SH-SY5Y (cell line): Measurements from ENCODE around the gene OR10AD1.

Experiments used
- GATA2 ChIP-seq: IDR thresholded peaks from 2 replicates; pipeline ENCODE4 v1.6.1; 2011; ENCODE audit warnings: mild to moderate bottlenecking, low read depth, low read length
- GATA3 ChIP-seq: IDR thresholded peaks from 2 replicates; pipeline ENCODE4 v1.6.1; 2011; ENCODE audit warnings: low read depth, mild to moderate bottlenecking, low read length, moderate library complexity

OR10AD1 gene

DNA sequence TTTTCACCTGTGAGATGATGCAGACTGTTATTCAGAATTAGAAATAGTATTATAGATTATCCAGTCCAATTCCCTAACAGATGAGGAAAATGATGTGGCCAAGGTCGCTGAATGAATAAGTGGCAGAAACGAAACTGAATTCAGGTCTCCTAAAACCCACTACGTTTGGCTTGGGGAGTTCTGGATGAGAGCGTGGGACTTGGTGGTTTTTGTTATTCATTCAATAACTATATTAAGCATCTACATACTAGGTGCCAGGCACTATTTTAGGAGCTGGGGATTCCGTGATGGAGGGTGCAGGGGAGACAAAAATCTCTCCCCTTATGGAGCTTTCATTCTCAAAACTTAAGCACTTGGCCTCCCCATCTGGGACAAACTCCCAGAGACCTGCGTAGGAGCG is 20.5 kb downstream of the OR10AD1 start:
- TF ChIP-seq GATA2 (no peak), GATA3 (no peak)

DNA sequence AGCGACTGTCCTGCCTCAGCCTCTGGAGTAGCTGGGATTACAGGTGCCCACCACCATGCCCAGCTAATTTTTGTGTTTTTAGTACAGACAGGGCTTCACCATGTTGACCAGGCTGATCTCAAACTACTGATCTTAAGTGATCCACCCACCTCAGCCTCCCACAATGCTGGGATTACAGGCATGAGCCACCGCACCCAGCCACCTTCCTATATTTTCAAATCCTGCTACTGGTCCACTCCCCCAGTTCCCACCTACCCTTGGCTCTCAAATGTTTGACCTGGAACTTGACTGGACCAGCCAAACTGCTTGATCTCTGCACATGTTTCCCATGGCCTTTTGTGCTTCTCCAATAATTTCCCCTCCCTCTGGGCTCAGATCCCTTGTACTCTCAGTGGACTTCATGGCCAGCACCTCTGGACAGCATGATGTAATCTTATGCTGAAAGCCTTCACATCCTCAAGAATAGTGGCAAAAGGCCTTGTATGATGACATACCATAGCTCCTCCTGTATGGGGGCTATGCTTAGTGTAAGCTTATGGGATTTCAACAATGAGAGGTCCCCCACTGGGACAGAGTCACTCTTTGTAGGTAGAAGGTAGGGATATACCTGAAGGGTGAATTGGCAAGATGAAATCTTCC is 22.1 kb downstream of the OR10AD1 start:
- no peak for TF ChIP-seq GATA2
- TF ChIP-seq GATA3 = no peak

DNA sequence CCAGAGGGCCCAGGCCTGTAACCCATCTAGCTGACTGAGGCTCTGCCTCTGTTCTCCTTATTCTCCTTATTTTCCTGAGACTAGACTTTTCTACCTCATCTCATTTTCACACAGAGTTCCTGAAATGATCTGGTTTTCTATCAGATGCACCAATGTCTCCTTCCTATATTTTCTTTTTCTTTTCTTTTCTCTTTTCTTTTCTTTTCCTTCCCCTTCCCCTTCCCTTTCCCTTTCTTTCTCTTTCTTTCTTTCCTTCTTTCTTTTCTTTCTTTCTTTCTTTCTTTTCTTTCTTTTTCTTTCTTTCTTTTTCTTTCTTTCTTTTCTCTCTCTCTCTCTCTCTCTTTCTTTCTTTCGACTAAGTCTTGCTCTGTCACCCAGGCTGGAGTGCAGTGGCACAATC is 22.7 kb downstream of the OR10AD1 start:
- TF ChIP-seq GATA2 = no peak
- TF ChIP-seq GATA3 = no peak

DNA sequence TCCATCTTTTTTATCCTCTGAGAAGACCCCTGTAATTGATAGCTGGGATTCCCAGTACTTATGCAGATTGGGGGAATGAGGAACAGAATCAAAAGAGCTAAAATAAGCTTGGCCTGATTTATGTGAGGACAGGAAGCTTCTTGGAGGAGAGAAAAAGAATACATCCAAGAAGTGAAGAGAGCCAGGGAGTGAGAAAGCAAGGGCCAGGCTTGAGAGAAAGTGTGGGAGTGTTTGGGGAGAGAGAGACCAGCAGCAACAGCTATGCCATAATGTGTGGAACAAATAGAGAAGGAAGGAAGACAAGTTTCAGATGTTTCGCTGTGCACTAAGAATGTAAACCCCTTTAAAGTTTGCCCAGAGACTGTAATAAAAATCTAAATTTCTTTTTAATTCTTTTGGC is 23.6 kb downstream of the OR10AD1 start:
- no peak for TF ChIP-seq GATA2
- TF ChIP-seq GATA3 = no peak

DNA sequence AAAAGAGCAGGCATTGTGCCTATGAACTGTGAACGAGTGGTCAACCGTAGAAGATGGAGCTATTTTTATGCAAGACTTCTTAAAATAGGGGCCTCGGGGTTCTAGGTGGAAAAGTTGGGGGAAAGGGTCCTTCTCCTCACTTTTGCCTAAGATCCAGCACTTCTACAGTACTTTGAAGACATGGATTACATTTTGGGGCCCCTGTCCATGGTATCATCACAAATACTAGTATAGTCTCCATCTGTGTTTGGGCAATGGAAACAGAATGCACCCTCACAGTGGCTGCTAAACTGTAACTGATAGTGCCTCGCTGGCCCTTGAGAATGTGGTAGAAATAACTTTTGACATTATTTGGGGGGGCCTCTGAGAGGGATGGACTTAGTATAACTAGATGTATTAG is 25.1 kb downstream of the OR10AD1 start:
- TF ChIP-seq GATA3 = no peak
- TF ChIP-seq GATA2 = no peak

DNA sequence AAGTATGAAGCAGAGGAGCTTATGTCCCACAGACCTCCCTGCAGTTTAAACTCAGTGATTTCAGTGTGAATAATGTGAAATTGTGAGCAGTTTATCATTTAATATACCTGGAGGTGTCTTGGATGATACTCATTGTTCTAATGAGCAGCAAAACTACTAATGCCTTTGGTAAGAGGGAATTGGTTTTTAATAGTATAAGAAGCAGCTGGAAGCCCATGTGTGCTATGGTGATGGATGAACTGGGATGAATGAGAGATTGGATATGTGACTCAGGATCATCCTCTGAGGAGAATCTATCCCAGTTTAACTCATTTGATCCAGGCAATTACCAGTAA is 26.7 kb downstream of the OR10AD1 start:
- TF ChIP-seq GATA3 (no peak), GATA2 (no peak)

DNA sequence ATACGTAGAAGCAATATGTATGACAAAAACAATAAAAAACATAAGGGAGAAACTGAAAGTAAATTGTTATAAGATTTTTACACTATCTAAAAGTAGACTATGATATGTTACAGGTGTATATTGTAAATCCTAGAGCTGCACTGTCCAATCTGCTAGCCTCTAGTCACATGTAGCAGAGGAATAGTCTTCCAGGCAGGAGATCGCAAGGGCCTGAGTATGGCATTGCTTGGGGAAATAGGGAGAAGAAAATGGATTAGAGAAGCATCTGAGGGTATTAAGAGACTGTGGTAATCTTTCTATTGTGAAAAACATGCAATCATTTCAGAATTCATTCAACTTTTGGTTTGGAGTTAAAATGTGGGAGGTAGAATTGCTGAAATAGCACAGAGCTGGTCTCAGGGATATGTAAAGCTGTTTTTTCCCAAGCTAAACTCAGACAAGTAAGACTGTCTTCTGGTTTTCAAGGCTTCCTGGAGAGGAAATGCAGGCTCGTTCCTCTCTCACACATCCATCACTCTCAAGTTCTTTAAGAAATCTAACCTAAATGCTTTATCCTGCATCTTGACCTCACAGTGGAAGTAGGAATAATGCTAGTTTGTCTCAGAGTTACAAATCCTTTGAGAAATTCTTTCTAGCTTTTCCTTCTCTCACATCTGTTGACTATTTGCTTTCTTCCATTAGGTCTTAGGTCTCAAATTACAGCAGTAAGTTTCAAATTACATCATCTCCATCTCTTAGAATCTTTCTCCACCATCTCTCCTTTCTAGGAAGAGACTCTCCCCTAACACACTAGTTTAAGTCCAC is 27.3 kb downstream of the OR10AD1 start:
- no peak for TF ChIP-seq GATA2
- TF ChIP-seq GATA3 = no peak

DNA sequence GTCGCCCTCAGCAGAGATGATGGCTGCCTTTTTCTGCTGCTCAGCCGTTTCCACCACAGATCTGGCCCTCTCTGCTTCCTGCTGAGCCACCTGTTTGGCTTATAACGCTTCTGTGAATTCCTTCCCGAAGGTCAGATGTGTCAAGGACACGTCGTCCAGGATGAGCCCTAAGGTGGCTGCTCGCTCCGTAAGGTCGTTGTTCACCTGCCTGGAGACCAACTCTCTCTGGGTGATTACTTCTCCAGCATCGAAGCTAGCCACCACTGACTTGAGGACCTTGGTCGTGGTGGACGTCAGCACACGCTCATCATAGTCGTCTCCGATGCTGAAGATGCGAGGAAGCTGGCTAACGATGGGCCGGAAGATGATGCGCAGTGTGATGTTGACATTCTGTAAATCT is 34.1 kb downstream of the OR10AD1 start:
- TF ChIP-seq GATA2 (no peak), GATA3 (no peak)

DNA sequence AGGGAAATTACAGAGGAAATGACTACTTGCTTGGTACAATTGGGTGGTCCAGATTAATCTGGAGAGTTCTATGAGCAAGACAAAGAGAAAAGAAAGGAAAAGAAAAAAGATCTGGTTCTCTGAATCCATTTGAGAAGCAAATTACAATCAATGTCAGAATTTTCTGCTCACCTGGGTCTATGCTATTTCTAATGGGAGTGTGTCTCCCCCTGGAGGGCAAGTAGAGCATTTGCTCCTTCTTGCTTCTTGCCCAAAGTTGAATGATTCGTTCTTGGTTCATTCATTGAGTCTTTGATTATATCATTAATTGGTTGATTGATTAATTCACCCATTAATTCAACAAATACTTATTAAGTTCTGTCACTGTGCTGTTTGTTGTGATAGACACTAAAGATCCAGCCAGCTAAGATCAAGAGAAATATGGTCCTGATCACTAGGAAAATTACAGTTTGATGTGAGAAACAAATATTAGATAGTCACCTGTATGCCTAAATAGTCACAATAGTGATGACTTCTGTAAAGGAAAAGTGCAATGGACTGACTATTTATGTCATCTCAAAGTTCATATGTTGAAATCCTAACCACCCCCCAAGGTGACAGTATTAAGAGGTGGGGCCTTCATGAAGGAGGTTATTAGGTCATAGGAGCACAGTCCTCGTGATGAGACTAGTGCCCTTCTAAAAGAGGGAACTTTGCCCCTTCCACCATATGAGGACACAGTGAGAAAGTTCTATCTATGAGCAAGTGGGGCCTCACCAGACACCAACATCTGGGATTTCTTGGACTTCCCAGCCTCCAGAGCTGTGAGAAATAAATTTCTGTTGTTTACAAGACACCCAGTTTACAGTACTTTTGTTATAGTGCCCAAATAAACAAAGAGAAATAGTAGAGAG is 37.8 kb downstream of the OR10AD1 start:
- TF ChIP-seq GATA3 (no peak), GATA2 (no peak)

DNA sequence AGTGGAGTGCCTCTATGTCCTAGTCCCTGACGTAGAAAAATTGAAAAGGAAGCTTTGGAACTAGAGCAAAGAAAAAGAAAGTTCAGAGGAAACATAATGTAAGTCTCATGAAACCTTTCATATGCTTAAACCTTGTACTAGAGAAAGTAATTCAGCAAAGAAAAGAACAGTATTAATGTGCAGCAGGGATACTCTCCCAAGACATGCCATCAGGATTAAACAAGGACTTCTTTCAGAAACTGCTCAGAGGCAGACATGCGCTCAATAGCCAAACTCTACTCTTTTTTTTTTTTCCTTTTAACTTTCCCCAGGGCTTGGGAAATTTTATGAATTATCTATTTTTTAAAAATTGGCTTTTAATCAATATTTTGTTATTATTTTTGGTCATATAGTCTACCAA is 38.6 kb downstream of the OR10AD1 start:
- no peak for TF ChIP-seq GATA3
- TF ChIP-seq GATA2 = no peak

DNA sequence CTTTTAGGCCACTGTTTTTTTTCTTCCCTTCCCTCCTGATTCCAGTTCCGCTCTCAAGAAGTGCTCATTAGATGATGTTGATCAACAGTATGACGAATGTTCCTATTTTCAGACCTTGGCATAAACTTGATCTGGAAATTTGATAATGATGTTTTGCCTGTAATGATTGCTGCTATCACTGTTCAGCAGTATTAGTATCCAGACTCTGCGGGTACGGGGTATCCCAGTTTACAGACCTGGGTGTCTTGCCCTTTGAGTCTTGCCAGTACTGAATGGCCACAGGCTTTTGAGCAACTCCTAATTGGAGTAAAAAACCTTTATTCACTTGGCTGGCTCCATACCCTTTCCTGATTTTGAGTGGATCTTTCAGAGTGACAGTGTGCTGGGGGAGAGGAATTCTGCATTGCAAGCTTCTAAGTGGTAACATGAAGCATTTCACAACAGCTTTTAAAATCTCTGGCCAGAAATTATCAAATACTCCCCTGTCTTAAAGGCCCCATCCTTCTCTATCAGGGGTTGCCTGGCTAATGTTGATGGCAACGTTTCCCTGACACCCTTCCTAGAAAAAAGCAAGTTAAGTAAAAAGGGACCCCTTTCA is 39.8 kb downstream of the OR10AD1 start:
- TF ChIP-seq GATA3 = no peak
- no peak for TF ChIP-seq GATA2

DNA sequence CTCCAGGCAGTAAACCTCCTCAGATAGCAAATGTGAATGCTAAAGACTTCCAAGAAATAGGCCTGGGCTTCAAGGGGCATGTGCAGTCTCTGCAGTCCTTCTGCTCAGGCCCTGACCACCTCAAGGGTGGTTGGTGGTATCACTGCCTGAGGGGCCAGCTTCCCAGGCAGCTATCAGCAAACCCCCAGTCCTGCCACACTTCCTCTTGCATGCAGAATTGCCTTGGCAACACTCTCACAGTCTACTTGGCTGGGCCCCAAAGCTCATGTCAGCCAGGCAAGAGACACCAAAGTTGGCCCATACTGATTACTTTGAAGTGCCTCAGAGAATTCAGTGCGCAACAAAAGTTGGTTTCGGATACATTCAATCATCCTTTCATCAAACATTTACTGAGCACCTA is 42.3 kb downstream of the OR10AD1 start:
- TF ChIP-seq GATA2 = no peak
- TF ChIP-seq GATA3 = no peak

DNA sequence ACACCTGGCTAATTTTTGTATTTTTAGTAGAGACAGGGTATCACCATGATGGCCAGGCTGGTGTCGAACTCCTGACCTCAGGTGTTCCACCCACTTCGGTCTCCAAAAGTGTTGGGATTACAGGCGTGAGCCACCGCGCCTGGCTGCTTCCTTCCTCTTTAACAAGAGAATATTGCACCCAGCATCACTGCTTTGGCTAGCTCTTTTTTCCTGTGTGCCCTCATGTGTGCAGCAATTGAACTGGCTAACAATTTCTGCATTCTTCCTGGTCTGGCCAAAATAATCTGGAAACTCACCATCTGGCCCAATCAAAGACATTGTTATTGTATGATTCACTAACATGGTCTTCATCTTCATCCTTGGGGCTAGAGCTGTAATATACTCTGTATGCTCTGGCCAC is 43.0 kb downstream of the OR10AD1 start:
- TF ChIP-seq GATA3 (no peak), GATA2 (no peak)

DNA sequence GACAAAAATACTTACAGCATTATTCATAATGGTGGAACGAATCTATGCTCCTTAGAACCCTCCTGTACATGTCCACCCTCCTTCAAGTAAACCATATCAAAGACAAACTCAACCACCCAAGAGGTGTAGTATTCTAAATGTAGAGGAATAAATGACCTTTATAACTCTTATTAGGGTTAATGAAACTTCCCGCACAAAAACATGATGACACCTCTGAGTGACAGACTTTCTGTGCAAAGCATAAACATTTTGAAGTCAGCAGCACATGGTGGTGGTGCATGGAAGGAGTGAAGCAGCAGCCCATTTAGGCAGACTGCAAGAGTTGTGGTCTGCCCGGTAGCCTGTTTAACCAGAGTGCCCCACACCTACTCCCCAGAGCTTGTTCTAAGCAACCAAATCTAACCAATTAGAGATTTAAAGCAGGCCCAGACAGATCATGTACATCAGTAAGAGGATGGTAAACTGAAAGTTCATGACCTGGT is 45.2 kb downstream of the OR10AD1 start:
- no peak for TF ChIP-seq GATA3
- TF ChIP-seq GATA2 = no peak
